ENCODE data around the gene TMEFF1.

The TMEFF1 gene

GRCh38 chr9:100472788-100473275 lies at the start of gene TMEFF1:
Gene TMEFF1, plus strand, starts transcription at chr9:100473149. Its CDS starts 396 bp downstream, at chr9:100473545.
- no peak within 1 kb of the TSS for H3K27ac ChIP-seq

GRCh38 chr9:100425758-100426157 lies 47.2 kb upstream of the TMEFF1 start:
- Histone ChIP-seq H3K27ac (peak overlapping the region; percentile 91), H3K36me3 (replicated peaks) (no peaks in the 10 kb centered on the region), H3K4me3 (ENCODE audit: low read depth, low read length) (no peak overlapping the region), H3K27me3 (replicated peaks) (no peaks in the 10 kb centered on the region)
- no peak for TF ChIP-seq CTCF (IDR thresholded peaks at IDR 0.05; ENCODE audit: low read depth, low read length, missing control alignments)
- in situ Hi-C loops (cut with HindIII; ENCODE audit: low pct_ligation_motif_present, low sequenced_read_pairs): no loop called here
- no peak for DNase-seq

More at GRCh38 chr9:100472788-100473275, at the start of gene TMEFF1:
- Histone ChIP-seq H3K36me3 (replicated peaks) (no peaks in the 10 kb centered on the region), H3K4me3 (ENCODE audit: low read depth, low read length) (peak within 1 kb of the TSS; percentile 66), H3K27me3 (replicated peaks) (no peaks in the 10 kb centered on the region)
- no peak for DNase-seq
- peak; percentile 33 for TF ChIP-seq CTCF (IDR thresholded peaks at IDR 0.05; ENCODE audit: low read depth, low read length, missing control alignments)
- in situ Hi-C loops (cut with HindIII; ENCODE audit: low pct_ligation_motif_present, low sequenced_read_pairs): no loop called here

GRCh38 chr9:100426189-100426529 lies 46.8 kb upstream of the TMEFF1 start:
- TF ChIP-seq CTCF (IDR thresholded peaks at IDR 0.05; ENCODE audit: low read depth, low read length, missing control alignments): no peak

GRCh38 chr9:100426530-100427365 lies 46.2 kb upstream of the TMEFF1 start, which contains the start of gene MSANTD3:
Gene MSANTD3, plus strand, starts transcription at chr9:100427143. Its CDS starts 14,796 bp downstream, at chr9:100441939.
- peak within 1 kb of the TSS; percentile 77 for H3K4me3 ChIP-seq (ENCODE audit: low read depth, low read length)
- H3K36me3 ChIP-seq (replicated peaks): no peaks in the 10 kb centered on the region
- H3K27me3 ChIP-seq (replicated peaks): no peaks in the 10 kb centered on the region
- peak; percentile 73 for DNase-seq
- in situ Hi-C loops (cut with HindIII; ENCODE audit: low pct_ligation_motif_present, low sequenced_read_pairs): no loop called here
- no peak for TF ChIP-seq CTCF (IDR thresholded peaks at IDR 0.05; ENCODE audit: low read depth, low read length, missing control alignments)
- peak within 1 kb of the TSS; percentile 96 for H3K27ac ChIP-seq

More at GRCh38 chr9:100426189-100426529, 46.8 kb upstream of the TMEFF1 start:
- H3K36me3 ChIP-seq (replicated peaks): no peaks in the 10 kb centered on the region
- in situ Hi-C loops (cut with HindIII; ENCODE audit: low pct_ligation_motif_present, low sequenced_read_pairs): no loop called here
- peak overlapping the region; percentile 91 for H3K27ac ChIP-seq
- peak overlapping the region; percentile 58 for H3K4me3 ChIP-seq (ENCODE audit: low read depth, low read length)
- peak; percentile 6 for DNase-seq
- no peaks in the 10 kb centered on the region for H3K27me3 ChIP-seq (replicated peaks)

- no peak for TF ChIP-seq CTCF (IDR thresholded peaks at IDR 0.05; ENCODE audit: low read depth, low read length, missing control alignments)
- Histone ChIP-seq H3K4me3 (ENCODE audit: low read depth, low read length) (peak overlapping the region; percentile 77), H3K36me3 (replicated peaks) (no peaks in the 10 kb centered on the region), H3K27me3 (replicated peaks) (no peaks in the 10 kb centered on the region), H3K27ac (peak overlapping the region; percentile 96)
- in situ Hi-C loops (cut with HindIII; ENCODE audit: low pct_ligation_motif_present, low sequenced_read_pairs): no loop called here
- peak; percentile 56 for DNase-seq
Observed at GRCh38 chr9:100427366-100428263, 45.3 kb upstream of the TMEFF1 start.

Measured in brain microvascular endothelial cell (primary cell).